ENCODE data around the gene ARPC1B. TPM values are rescaled to one million over a fixed set of nuclear protein-coding genes. Genes with fewer than 3 reads are reported as not detected.

ARPC1B gene
- total and polyA plus RNA-seq, 9 of the 15 experiments (the other 6 are each of a cell fraction or from before 2014, with no cell fraction given), result 6.7 to 357 (median 211) TPM

- TF ChIP-seq CTCF (IDR thresholded peaks at IDR 0.05 in 2 of 3, conservative IDR thresholded peaks at IDR 0.05 in 1 of 3; ENCODE audit: insufficient read depth in 2 of 3, low read depth in 1 of 3, low read length in 3 of 3) (peak; percentile 69 to 81 (median 72)), ZNF696 (CRISPR knock-in tag; conservative IDR thresholded peaks at IDR 0.05) (no peak), POLR2B (IDR thresholded peaks at IDR 0.05; ENCODE audit: low read depth, partially characterized antibody) (no peak), HBP1 (CRISPR knock-in tag; IDR thresholded peaks at IDR 0.05) (0 out of 2 replicates have a peak, but pooled peaks have one; percentile 40), JUNB (CRISPR knock-in tag; conservative IDR thresholded peaks at IDR 0.05) (no peak), KDM4B (IDR thresholded peaks at IDR 0.05; ENCODE audit: borderline replicate concordance in 2 of 2, low read depth in 1 of 2) (no peak), SMC3 (conservative IDR thresholded peaks at IDR 0.05; ENCODE audit: insufficient read depth, low read depth, low read length) (peak; percentile 51; the same call in 1 of the 2 replicates), EWSR1 (IDR thresholded peaks at IDR 0.05; ENCODE audit: borderline replicate concordance, low read depth, partially characterized antibody) (no peak), RBM22 (IDR thresholded peaks at IDR 0.05; ENCODE audit: low read depth, low read length, poor library complexity, severe bottlenecking) (no peak), SMARCA5 (IDR thresholded peaks at IDR 0.05) (0 out of 2 replicates have a peak, but pooled peaks have one; percentile 52), FUS (optimal IDR thresholded peaks at IDR 0.05; ENCODE audit: low read depth, low read length) (no peak), RAD21 (CRISPR knock-in tag; conservative IDR thresholded peaks at IDR 0.05 in 1 of 2, IDR thresholded peaks at IDR 0.05 in 1 of 2) (peak; percentile 71 to 81), CREB1 (IDR thresholded peaks at IDR 0.05) (no peak), CREB1 (CRISPR knock-in tag; IDR thresholded peaks at IDR 0.05) (0 out of 2 replicates have a peak, but pooled peaks have one; percentile 40), MAZ (CRISPR knock-in tag; conservative IDR thresholded peaks at IDR 0.05 in 1 of 2, IDR thresholded peaks at IDR 0.05 in 1 of 2) (0 out of 4 replicates have a peak, but pooled peaks of 1 of the 2 experiments have one; percentile 52), HNRNPH1 (optimal IDR thresholded peaks at IDR 0.05; ENCODE audit: low read depth, low read length) (no peak), NR2C1 (IDR thresholded peaks at IDR 0.05) (no peak), NR2C1 (tag; IDR thresholded peaks at IDR 0.05) (no peak), SNAPC5 (CRISPR knock-in tag; IDR thresholded peaks at IDR 0.05) (no peak), SIN3A (IDR thresholded peaks at IDR 0.05; ENCODE audit: borderline replicate concordance in 2 of 2, control insufficient read depth in 1 of 2, low read depth in 2 of 2, low read length in 2 of 2) (peak in 1 of 2 experiments; percentile 49; a peak in 1 of 4 replicates), NCOA2 (IDR thresholded peaks at IDR 0.05; ENCODE audit: partially characterized antibody in 2 of 2) (no peak)
These were observed 12.2 kb downstream of the ARPC1B start (continued) for GRCh38 chr7:99386584-99387238.

All from K562 (cell line).